ENCODE measurements around the gene SIGLEC11. TPM values are rescaled to one million over a fixed set of nuclear protein-coding genes. Genes with fewer than 3 reads are reported as not detected.

Gene SIGLEC11
- polyA plus RNA-seq, 2 of the 4 experiments (the other 2 are of a cell fraction), result not detected

DNA sequence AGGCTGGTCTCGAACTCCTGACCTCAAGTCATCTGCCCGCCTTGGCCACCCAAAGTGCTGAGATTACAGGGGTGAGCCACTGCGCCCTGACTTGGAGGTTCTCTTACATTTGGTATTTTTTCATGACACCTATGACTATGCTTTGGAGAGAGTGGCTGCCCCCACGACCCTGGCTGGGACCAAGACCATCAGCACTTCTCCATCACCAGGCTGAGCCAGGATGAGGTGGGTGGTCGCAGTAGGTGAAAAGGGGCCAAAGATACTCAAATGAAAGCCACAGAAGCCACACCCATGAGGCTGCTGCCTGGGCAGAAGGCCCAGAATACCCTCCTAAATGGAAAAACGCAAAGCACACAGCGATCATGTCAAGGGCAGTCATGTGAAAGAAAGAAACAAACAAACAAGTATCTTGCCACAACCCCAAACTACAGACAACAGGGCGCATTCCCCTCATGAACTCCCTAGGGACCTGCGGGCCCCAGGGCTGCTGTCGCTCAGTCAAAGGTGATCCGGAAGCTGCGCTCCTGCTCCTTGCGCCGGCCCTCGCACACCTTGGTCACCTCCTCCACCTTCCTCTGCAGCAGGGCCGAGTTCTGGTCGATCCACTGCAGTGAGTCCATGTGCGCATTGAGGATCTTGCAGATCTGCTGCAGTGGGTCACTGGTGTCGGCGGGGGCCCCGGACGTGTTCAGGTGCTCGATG is 53.1 kb downstream of the SIGLEC11 start:
- ChIA-PET CTCF (interaction anchor here (1.0 to 2.4 kb wide), 7 partner anchors 10 to 30 kb away, joined by 3 to 14 read pairs (median 6); no protein-coding TSS in a partner anchor), POLR2A (interaction anchor here (0.5 to 1.0 kb wide), 2 partner anchors 18 to 22 kb away, joined by 3 to 4 read pairs; no protein-coding TSS in a partner anchor)
- WGBS (ENCODE audit: missing lambda C conversion rate), result 96% methylated on average over 23 of the region's 23 CpGs
- no peak overlapping the region for H3K27ac ChIP-seq
- H3K4me3 ChIP-seq, result no peak overlapping the region
- H3K4me1 ChIP-seq, result no peaks in the 10 kb centered on the region
- TF ChIP-seq MYC (IDR thresholded peaks at IDR 0.05; ENCODE audit: borderline replicate concordance, low read length) (no peak), JUNB (IDR thresholded peaks at IDR 0.05) (no peak)
- TF ChIP-seq, protein P1, sequence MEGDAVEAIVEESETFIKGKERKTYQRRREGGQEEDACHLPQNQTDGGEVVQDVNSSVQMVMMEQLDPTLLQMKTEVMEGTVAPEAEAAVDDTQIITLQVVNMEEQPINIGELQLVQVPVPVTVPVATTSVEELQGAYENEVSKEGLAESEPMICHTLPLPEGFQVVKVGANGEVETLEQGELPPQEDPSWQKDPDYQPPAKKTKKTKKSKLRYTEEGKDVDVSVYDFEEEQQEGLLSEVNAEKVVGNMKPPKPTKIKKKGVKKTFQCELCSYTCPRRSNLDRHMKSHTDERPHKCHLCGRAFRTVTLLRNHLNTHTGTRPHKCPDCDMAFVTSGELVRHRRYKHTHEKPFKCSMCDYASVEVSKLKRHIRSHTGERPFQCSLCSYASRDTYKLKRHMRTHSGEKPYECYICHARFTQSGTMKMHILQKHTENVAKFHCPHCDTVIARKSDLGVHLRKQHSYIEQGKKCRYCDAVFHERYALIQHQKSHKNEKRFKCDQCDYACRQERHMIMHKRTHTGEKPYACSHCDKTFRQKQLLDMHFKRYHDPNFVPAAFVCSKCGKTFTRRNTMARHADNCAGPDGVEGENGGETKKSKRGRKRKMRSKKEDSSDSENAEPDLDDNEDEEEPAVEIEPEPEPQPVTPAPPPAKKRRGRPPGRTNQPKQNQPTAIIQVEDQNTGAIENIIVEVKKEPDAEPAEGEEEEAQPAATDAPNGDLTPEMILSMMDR (IDR thresholded peaks at IDR 0.05), result no peak
- H3K9me3 ChIP-seq, result no peaks in the 10 kb centered on the region
- no peak for ATAC-seq
- FAIRE-seq, result no peak
- no peak overlapping the region for H3K4me2 ChIP-seq
- DNase-seq (ENCODE audit: low read depth in 1 of 2, low spot score in 1 of 2), result no peak

DNA sequence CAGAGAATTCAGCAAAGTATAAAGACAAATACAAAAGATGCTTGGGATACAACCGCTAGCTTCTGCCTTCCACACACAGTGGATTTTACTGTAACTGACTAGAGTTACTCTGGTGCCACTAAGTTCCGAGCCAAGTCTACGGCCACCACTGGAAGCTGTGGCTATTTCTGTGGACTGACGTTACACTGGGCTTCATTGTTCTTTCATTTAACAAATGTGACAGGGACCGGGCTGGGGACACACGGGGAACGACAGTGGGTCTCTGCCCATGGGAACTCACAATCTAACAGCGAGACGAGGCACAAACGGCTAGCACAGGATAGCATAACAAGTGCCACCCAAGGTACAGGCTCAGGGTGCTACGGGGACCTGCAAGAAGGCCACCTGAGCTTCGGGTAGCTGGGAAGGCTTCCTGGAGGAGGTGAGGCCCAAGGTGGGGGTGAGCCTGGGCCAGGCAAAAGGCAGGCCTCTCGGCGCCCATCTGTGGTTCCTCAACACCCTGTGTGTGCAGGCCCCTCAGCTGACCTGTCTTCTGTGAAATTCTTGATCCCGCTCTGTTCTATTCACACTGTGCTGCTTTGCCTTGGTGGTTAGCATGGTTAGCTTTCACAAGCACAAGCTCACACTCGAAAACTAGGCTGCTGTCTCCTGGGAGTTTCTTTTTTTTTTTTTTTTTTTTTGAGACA is 54.0 kb downstream of the SIGLEC11 start:
- H3K9me3 ChIP-seq, result no peaks in the 10 kb centered on the region
- no peak overlapping the region for H3K27ac ChIP-seq
- DNase-seq (ENCODE audit: low read depth in 1 of 2, low spot score in 1 of 2) (no peak), ATAC-seq (no peak; a peak in 1 of 6 replicates), FAIRE-seq (no peak)
- ChIA-PET CTCF (interaction anchor here (1.0 to 1.9 kb wide), 4 partner anchors 13 to 77 kb away, joined by 3 to 13 read pairs (median 5); no protein-coding TSS in a partner anchor), POLR2A (interaction anchor here (0.6 kb wide), 1 partner anchor 21 kb away, joined by 3 read pairs; no protein-coding TSS in a partner anchor)
- no peak for TF ChIP-seq NPAS2 (CRISPR knock-in tag; IDR thresholded peaks at IDR 0.05; ENCODE audit: borderline replicate concordance)
- no peak for TF ChIP-seq EP300 (IDR thresholded peaks at IDR 0.05)
- TF ChIP-seq MYC (IDR thresholded peaks at IDR 0.05; ENCODE audit: borderline replicate concordance, low read length), result no peak
- TF ChIP-seq ZNF302 (CRISPR knock-in tag; IDR thresholded peaks at IDR 0.05), result no peak
- TF ChIP-seq RNF2 (IDR thresholded peaks at IDR 0.05; ENCODE audit: borderline replicate concordance, low read depth), result no peak
- no peak for TF ChIP-seq MAZ (IDR thresholded peaks at IDR 0.05; ENCODE audit: borderline replicate concordance, low read depth, low read length)
- peak; percentile 27 for TF ChIP-seq ZFP36 (IDR thresholded peaks at IDR 0.05; ENCODE audit: borderline replicate concordance, partially characterized antibody)
- TF ChIP-seq JUNB (IDR thresholded peaks at IDR 0.05), result no peak
- WGBS (ENCODE audit: missing lambda C conversion rate), result 96% methylated on average over 16 of the region's 16 CpGs
- no peaks in the 10 kb centered on the region for H3K4me1 ChIP-seq
- no peak overlapping the region for H3K4me2 ChIP-seq
- no peak overlapping the region for H3K4me3 ChIP-seq

DNA sequence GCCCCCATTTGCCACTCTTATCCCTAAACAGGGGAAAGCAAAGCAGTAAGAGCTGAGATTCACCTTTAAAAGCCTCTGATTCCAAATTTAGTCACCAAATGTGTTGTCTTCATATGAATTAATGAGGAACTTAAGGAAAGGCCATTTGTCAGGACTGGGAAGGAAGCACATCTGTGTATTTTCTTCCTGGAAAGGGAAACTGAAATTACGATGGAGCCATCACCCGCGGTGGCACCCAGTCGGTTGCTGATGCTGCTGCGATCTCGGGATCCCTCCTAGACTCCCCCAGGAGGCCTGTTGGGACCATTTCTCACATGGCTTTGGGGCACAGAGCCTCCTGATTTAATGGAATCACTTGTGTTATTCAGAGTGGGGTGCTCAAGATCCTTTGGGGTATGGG is 56.8 kb downstream of the SIGLEC11 start:
- no peak for FAIRE-seq
- Histone ChIP-seq H3K27ac (no peak overlapping the region), H3K9me3 (no peaks in the 10 kb centered on the region), H3K4me2 (no peak overlapping the region), H3K4me1 (no peaks in the 10 kb centered on the region), H3K4me3 (no peak overlapping the region)
- no peak for ATAC-seq
- no peak for DNase-seq (ENCODE audit: low read depth in 1 of 2, low spot score in 1 of 2)
- ChIA-PET POLR2A (no interaction called here), CTCF (interaction anchor here (0.7 to 1.3 kb wide), 2 partner anchors 12 kb away, joined by 3 to 4 read pairs; no protein-coding TSS in a partner anchor)
- 92% methylated on average over 6 of the region's 6 CpGs for WGBS (ENCODE audit: missing lambda C conversion rate)
- TF ChIP-seq BHLHE40 (IDR thresholded peaks at IDR 0.05; ENCODE audit: low read depth, low read length) (no peak), CBX8 (IDR thresholded peaks at IDR 0.05) (no peak), NFE2L2 (conservative IDR thresholded peaks at IDR 0.05; ENCODE audit: low read length) (no peak), CHD2 (IDR thresholded peaks at IDR 0.05; ENCODE audit: low read length, partially characterized antibody) (no peak), ZNF302 (CRISPR knock-in tag; IDR thresholded peaks at IDR 0.05) (no peak), POLR2AphosphoS2 (conservative IDR thresholded peaks at IDR 0.05; ENCODE audit: low read length) (no peak), HOXB5 (CRISPR knock-in tag; IDR thresholded peaks at IDR 0.05) (no peak), MAZ (IDR thresholded peaks at IDR 0.05; ENCODE audit: borderline replicate concordance, low read depth, low read length) (no peak), RCOR1 (IDR thresholded peaks at IDR 0.05; ENCODE audit: low read depth, low read length) (no peak), CBX2 (IDR thresholded peaks at IDR 0.05; ENCODE audit: borderline replicate concordance, low read depth) (no peak)
- TF ChIP-seq, protein P2, sequence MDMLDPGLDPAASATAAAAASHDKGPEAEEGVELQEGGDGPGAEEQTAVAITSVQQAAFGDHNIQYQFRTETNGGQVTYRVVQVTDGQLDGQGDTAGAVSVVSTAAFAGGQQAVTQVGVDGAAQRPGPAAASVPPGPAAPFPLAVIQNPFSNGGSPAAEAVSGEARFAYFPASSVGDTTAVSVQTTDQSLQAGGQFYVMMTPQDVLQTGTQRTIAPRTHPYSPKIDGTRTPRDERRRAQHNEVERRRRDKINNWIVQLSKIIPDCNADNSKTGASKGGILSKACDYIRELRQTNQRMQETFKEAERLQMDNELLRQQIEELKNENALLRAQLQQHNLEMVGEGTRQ (IDR thresholded peaks at IDR 0.05), result no peak
- TF ChIP-seq, protein P3, sequence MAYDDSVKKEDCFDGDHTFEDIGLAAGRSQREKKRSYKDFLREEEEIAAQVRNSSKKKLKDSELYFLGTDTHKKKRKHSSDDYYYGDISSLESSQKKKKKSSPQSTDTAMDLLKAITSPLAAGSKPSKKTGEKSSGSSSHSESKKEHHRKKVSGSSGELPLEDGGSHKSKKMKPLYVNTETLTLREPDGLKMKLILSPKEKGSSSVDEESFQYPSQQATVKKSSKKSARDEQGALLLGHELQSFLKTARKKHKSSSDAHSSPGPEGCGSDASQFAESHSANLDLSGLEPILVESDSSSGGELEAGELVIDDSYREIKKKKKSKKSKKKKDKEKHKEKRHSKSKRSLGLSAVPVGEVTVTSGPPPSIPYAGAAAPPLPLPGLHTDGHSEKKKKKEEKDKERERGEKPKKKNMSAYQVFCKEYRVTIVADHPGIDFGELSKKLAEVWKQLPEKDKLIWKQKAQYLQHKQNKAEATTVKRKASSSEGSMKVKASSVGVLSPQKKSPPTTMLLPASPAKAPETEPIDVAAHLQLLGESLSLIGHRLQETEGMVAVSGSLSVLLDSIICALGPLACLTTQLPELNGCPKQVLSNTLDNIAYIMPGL (CRISPR knock-in tag; IDR thresholded peaks at IDR 0.05; ENCODE audit: borderline replicate concordance), result no peak

Data from A549 (cell line).